A549 (cell line): ENCODE results near the gene GTPBP3.

Experiments
- CHD2 ChIP-seq: fragments of 150-350 bp; IDR thresholded peaks from 2 replicates; pipeline ENCODE4 v1.6.1; 2014; ENCODE audit warnings: low read length; ENCODE audit not compliant: partially characterized antibody
- TF ChIP-seq, protein P1 (sequence below): fragments of >200 bp; sonication (Bioruptor Twin); formaldehyde crosslinking; IDR thresholded peaks from 3 replicates; pipeline ENCODE4 v1.5.1; 2016

DNA sequence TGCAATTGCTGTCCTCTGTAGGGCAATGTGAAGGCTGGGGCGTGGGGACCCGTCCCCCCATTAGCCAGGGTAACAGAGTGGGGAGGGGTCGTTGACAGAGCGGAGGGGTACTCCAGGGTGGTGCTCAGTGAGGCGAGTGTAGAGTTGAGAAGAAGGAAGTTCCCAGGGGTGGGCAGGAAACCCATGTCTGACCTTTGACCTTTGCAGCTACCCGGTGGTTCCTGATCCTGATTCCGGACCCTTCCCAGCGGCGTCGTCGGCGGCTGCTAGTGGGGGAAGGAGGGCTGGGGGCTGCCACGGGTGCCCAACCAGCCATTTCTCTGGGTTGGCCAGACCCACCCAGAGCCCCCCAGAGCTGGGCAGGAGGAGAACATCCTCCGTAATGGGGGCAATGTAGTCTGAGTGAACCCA, 41.9 kb downstream of the GTPBP3 start:
- TF ChIP-seq, protein P1, sequence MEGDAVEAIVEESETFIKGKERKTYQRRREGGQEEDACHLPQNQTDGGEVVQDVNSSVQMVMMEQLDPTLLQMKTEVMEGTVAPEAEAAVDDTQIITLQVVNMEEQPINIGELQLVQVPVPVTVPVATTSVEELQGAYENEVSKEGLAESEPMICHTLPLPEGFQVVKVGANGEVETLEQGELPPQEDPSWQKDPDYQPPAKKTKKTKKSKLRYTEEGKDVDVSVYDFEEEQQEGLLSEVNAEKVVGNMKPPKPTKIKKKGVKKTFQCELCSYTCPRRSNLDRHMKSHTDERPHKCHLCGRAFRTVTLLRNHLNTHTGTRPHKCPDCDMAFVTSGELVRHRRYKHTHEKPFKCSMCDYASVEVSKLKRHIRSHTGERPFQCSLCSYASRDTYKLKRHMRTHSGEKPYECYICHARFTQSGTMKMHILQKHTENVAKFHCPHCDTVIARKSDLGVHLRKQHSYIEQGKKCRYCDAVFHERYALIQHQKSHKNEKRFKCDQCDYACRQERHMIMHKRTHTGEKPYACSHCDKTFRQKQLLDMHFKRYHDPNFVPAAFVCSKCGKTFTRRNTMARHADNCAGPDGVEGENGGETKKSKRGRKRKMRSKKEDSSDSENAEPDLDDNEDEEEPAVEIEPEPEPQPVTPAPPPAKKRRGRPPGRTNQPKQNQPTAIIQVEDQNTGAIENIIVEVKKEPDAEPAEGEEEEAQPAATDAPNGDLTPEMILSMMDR: no peak
- TF ChIP-seq CHD2: no peak
